Measurements from ENCODE around the gene BRD4.

DNA sequence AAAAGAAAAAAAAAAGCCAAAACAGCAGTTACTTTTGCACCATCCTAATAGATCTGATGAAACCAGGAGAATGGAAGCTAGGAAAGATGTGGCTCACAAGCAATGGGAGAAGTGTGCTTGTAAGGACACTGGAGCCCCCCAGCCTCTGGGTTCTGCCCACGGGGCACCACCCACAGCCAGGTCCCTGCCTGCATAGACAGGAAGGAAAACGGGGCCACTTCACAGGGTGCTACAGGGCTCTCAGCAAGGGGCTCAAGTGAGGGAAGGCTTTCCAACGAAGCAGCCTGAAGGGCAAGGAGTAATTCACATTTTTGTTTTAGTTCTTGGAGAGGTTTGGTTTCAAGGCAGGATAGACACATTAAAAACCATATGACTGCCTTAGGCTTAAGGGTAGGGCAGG is 42.7 kb downstream of the BRD4 start:
- TF ChIP-seq ETV5 (CRISPR knock-in tag; IDR thresholded peaks at IDR 0.05; ENCODE audit: borderline replicate concordance) (no peak), MXI1 (IDR thresholded peaks at IDR 0.05; ENCODE audit: borderline replicate concordance, low read depth, low read length) (no peak), GABPA (IDR thresholded peaks at IDR 0.05; ENCODE audit: low read depth, low read length) (no peak), GABPA (CRISPR knock-in tag; IDR thresholded peaks at IDR 0.05; ENCODE audit: low read depth) (no peak), NONO (IDR thresholded peaks at IDR 0.05) (no peak), NONO (CRISPR knock-in tag; conservative IDR thresholded peaks at IDR 0.05) (no peak), ZNF766 (CRISPR knock-in tag; IDR thresholded peaks at IDR 0.05; ENCODE audit: borderline replicate concordance) (no peak), GFI1 (CRISPR knock-in tag; IDR thresholded peaks at IDR 0.05; ENCODE audit: borderline replicate concordance) (no peak), HNRNPUL1 (IDR thresholded peaks at IDR 0.05; ENCODE audit: low read depth, low read length) (no peak), MEIS1 (CRISPR knock-in tag; IDR thresholded peaks at IDR 0.05; ENCODE audit: borderline replicate concordance) (no peak), ISX (CRISPR knock-in tag; conservative IDR thresholded peaks at IDR 0.05) (no peak), EZH2 (conservative IDR thresholded peaks at IDR 0.05; ENCODE audit: low read depth, low read length) (no peak), SP140L (CRISPR knock-in tag; IDR thresholded peaks at IDR 0.05; ENCODE audit: borderline replicate concordance) (no peak)
- TF ChIP-seq, protein P1, sequence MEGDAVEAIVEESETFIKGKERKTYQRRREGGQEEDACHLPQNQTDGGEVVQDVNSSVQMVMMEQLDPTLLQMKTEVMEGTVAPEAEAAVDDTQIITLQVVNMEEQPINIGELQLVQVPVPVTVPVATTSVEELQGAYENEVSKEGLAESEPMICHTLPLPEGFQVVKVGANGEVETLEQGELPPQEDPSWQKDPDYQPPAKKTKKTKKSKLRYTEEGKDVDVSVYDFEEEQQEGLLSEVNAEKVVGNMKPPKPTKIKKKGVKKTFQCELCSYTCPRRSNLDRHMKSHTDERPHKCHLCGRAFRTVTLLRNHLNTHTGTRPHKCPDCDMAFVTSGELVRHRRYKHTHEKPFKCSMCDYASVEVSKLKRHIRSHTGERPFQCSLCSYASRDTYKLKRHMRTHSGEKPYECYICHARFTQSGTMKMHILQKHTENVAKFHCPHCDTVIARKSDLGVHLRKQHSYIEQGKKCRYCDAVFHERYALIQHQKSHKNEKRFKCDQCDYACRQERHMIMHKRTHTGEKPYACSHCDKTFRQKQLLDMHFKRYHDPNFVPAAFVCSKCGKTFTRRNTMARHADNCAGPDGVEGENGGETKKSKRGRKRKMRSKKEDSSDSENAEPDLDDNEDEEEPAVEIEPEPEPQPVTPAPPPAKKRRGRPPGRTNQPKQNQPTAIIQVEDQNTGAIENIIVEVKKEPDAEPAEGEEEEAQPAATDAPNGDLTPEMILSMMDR (CRISPR knock-in tag; IDR thresholded peaks at IDR 0.05) = no peak
- TF ChIP-seq, protein P2, sequence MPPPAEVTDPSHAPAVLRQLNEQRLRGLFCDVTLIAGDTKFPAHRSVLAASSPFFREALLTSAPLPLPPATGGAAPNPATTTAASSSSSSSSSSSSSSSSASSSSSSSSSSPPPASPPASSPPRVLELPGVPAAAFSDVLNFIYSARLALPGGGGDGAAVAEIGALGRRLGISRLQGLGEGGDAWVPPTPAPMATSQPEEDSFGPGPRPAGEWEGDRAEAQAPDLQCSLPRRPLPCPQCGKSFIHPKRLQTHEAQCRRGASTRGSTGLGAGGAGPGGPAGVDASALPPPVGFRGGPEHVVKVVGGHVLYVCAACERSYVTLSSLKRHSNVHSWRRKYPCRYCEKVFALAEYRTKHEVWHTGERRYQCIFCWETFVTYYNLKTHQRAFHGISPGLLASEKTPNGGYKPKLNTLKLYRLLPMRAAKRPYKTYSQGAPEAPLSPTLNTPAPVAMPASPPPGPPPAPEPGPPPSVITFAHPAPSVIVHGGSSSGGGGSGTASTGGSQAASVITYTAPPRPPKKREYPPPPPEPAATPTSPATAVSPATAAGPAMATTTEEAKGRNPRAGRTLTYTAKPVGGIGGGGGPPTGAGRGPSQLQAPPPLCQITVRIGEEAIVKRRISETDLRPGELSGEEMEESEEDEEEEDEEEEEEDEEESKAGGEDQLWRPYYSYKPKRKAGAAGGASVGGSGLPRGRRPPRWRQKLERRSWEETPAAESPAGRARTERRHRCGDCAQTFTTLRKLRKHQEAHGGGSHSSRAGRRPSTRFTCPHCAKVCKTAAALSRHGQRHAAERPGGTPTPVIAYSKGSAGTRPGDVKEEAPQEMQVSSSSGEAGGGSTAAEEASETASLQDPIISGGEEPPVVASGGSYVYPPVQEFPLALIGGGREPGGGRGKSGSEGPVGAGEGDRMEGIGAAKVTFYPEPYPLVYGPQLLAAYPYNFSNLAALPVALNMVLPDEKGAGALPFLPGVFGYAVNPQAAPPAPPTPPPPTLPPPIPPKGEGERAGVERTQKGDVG (CRISPR knock-in tag; IDR thresholded peaks at IDR 0.05; ENCODE audit: borderline replicate concordance) = no peak
